GM19467 (cell line): ENCODE measurements around the gene RELB.

ENCODE experiments used
- ATAC-seq: cut with Tn5 transposase; IDR thresholded peaks from one replicate; pipeline ENCODE4 v1.9.1; 2021; ENCODE audit warnings: mild to moderate bottlenecking, moderate library complexity; ENCODE audit not compliant: unreplicated experiment

The RELB gene

DNA sequence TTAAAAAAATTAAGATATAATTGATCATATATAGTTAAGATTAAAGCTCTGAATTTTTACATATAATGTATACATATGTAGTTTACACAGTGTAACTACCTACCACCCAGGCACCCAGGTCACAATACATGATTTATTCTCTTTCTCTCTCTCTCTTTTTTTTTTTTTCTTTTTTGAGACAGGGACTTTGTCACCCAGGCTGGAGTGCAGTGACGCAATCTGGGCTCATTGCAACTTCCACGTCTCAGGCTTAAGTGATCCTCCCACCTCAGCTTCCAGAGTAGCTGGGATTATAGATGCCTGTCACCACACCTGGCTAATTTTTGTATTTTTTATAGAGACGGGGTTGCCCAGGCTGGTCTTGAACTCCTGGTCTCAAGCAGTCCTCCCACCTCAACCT, 18.8 kb downstream of the RELB start:
- no peak for ATAC-seq

GRCh38 chr19:45021971-45022370, 20.7 kb downstream of the RELB start:
- ATAC-seq, result no peak

GRCh38 chr19:45023048-45023447, 21.8 kb downstream of the RELB start:
- no peak for ATAC-seq

GRCh38 chr19:45025264-45025663, 24.0 kb downstream of the RELB start:
- no peak for ATAC-seq

DNA sequence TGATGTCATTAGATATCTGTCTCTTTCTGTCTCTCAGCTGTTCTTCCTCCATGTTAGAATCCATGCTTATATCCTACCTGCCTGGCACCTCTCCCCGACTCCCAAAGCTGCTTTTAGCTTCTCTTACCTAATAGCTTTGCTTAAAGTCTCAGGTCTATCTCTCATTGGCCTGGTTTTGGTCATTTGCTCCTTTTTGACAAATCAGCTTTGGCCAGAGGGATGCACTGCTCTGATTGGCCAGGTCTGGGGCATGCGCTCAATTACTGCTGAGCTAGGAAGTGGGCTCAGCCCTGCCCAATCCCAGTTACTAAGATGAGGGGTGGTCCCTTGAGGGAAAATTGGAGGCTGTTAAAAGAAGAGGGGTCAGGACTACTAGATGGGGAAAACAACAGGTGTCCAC, 26.1 kb downstream of the RELB start:
- ATAC-seq, result no peak

GRCh38 chr19:45030825-45031224, 29.6 kb downstream of the RELB start:
- ATAC-seq, result no peak

DNA sequence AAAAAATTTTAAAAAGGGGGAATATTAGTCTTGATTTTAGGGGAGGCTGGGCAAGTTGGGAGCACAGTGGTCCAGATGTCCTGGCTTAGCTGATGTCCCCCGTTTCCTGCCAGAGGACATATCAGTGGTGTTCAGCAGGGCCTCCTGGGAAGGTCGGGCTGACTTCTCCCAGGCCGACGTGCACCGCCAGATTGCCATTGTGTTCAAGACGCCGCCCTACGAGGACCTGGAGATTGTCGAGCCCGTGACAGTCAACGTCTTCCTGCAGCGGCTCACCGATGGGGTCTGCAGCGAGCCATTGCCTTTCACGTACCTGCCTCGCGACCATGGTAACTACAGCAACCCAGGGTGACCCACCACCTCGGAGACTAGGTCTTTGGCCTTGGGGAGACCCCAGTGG, 31.2 kb downstream of the RELB start:
- no peak for ATAC-seq

DNA sequence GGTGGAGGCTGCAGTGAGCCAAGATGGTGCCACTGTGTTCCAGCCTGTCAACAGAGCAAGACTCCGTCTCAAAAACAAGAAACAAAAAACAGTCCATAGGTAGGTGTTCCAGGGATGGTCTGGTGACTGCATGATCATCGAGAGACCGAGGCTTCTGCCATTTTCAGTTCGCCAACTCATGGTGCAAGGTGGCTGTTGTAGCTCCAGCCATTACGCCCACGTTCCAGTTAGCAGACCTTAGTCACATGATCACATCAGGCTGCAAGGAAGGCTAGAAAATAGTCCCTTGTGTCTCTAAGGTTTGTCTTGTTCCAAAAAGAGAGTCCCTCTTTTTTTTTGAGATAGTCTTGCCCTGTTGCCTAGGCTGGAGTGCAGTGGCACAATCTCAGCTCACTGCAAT, 34.5 kb downstream of the RELB start:
- ATAC-seq, result no peak

DNA sequence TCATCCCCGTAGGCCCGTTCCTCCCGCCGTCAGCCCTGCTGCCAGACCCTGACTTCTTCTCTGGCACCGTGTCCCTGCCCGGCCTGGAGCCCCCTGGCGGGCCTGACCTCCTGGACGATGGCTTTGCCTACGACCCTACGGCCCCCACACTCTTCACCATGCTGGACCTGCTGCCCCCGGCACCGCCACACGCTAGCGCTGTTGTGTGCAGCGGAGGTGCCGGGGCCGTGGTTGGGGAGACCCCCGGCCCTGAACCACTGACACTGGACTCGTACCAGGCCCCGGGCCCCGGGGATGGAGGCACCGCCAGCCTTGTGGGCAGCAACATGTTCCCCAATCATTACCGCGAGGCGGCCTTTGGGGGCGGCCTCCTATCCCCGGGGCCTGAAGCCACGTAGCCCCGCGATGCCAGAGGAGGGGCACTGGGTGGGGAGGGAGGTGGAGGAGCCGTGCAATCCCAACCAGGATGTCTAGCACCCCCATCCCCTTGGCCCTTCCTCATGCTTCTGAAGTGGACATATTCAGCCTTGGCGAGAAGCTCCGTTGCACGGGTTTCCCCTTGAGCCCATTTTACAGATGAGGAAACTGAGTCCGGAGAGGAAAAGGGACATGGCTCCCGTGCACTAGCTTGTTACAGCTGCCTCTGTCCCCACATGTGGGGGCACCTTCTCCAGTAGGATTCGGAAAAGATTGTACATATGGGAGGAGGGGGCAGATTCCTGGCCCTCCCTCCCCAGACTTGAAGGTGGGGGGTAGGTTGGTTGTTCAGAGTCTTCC, 36.3 kb downstream of the RELB start:
- ATAC-seq, result no peak

GRCh38 chr19:45038931-45039893, 37.9 kb downstream of the RELB start, which contains the start of gene CLASRP:
CLASRP (plus strand) TSS chr19:45039045; CDS start chr19:45040213, 1,168 bp downstream.
- ATAC-seq, result peak; percentile 78

DNA sequence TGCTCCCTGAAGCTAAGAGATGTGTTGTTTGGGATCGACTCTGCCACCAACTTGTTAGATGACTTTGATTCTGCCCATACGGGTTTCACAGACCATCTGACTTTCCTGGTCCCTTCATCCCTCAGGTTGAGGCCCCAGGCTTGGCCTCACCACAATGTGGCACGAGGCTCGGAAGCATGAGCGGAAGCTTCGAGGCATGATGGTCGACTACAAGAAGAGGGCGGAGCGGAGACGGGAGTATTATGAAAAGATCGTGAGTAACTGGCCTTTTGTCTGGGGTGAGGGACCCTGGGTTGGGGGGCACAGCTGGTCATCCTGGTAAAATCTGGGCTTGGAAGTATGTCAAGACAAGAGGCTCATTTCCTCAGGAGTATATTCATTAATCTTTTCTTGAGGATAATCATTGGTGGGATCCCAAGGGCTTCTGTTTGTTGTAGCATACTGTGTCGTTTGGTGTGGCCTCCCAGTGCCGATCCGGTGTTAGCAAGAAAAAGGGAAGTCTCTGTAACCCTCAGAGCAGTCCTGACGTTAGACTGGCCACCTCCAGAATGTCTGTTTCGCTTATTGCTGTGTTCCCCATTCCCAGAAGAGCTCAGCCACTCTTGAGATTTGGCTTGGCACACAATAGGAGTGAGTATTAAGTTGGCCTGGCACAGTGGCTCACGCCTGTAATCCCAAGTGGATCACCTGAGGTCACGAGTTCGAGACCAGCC, 39.0 kb downstream of the RELB start:
- no peak for ATAC-seq

- ATAC-seq, result no peak
Observed at GRCh38 chr19:45041125-45041524, 39.9 kb downstream of the RELB start.

- no peak for ATAC-seq
Observed at GRCh38 chr19:45045671-45046353, 44.5 kb downstream of the RELB start.

GRCh38 chr19:45046355-45046754, 45.1 kb downstream of the RELB start:
- ATAC-seq, result no peak

- ATAC-seq, result peak; percentile 49
Observed at GRCh38 chr19:45047188-45047797, 46.0 kb downstream of the RELB start.

- no peak for ATAC-seq
Observed at GRCh38 chr19:45049073-45049736, 47.9 kb downstream of the RELB start.

DNA sequence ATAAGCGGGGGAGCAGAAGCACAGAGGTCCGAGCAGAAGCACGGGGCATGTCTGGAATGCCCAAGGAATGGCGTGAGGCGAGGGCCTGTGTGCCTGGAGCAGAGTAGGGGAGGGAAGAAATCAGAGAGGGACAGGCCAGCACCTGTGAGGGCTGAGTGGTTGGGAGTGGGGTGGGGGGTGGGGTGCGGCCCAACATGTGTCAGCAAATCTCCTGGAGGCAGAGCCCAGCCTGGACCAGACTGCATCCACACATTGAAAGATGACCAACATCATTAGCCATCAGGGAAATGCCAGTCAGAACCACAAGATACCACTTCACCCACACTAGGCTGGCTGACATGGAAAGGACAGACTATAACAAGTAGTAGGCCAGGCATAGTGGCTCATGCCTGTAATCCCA, 48.8 kb downstream of the RELB start:
- ATAC-seq, result no peak

- ATAC-seq, result no peak
Observed at GRCh38 chr19:45051929-45052579, 50.8 kb downstream of the RELB start.

GRCh38 chr19:45056831-45057230, 55.6 kb downstream of the RELB start:
- ATAC-seq, result no peak
